Fibroblast of peridontal ligament (primary cell): Measurements from ENCODE around the gene AGAP3.

Experiments used
- DNase-seq: peaks from one replicate; pipeline ENCODE4 v3.0.0-alpha.2; 2010; ENCODE audit errors: extremely low read depth

AGAP3 gene

GRCh38 chr7:151135525-151135845, 49.2 kb downstream of the AGAP3 start:
- DNase-seq: no peak

- DNase-seq: no peak
Measured at GRCh38 chr7:151135866-151136843, 49.9 kb downstream of the AGAP3 start.

- no peak for DNase-seq
Measured at GRCh38 chr7:151137076-151137675, 50.9 kb downstream of the AGAP3 start.

GRCh38 chr7:151137791-151138152, 51.5 kb downstream of the AGAP3 start:
- no peak for DNase-seq

GRCh38 chr7:151138153-151138851, 52.0 kb downstream of the AGAP3 start:
- no peak for DNase-seq

GRCh38 chr7:151139071-151139790, 53.0 kb downstream of the AGAP3 start:
- no peak for DNase-seq

- DNase-seq: no peak
Measured at GRCh38 chr7:151139791-151140190, 53.5 kb downstream of the AGAP3 start.

- DNase-seq: no peak
Measured at GRCh38 chr7:151140826-151141225, 54.6 kb downstream of the AGAP3 start.

- DNase-seq: no peak
Measured at GRCh38 chr7:151141311-151141854, 55.1 kb downstream of the AGAP3 start.

- DNase-seq: no peak
Measured at GRCh38 chr7:151141855-151142685, 55.8 kb downstream of the AGAP3 start.

- DNase-seq: no peak
Measured at GRCh38 chr7:151142686-151143040, 56.4 kb downstream of the AGAP3 start.

- no peak for DNase-seq
Measured at GRCh38 chr7:151143261-151144015, 57.2 kb downstream of the AGAP3 start.

- DNase-seq: no peak
Measured at GRCh38 chr7:151144387-151144786, 58.1 kb downstream of the AGAP3 start.

GRCh38 chr7:151146761-151147160, 60.5 kb downstream of the AGAP3 start:
- no peak for DNase-seq

- DNase-seq: no peak
Measured at GRCh38 chr7:151148319-151149259, 62.3 kb downstream of the AGAP3 start.

GRCh38 chr7:151150388-151150787, 64.1 kb downstream of the AGAP3 start:
- no peak for DNase-seq

GRCh38 chr7:151152643-151153513, 66.6 kb downstream of the AGAP3 start:
- DNase-seq: no peak
